K562 treated with DMSO at 1 percent for 12 hours (cell line): ENCODE measurements around the gene ARL5B. TPM values are rescaled to one million over a fixed set of nuclear protein-coding genes. Genes with fewer than 3 reads are reported as not detected.

Experiments used
- total RNA-seq: library from RNA; unstranded; fragments of 300-600 nt; gene quantifications from 2 replicates; pipeline ENCODE4 v1.2.3, GENCODE V29; 2022; ENCODE audit not compliant: insufficient read depth

ARL5B gene
- 3.3 and 15.7 TPM in 2 replicates for total RNA-seq

DNA sequence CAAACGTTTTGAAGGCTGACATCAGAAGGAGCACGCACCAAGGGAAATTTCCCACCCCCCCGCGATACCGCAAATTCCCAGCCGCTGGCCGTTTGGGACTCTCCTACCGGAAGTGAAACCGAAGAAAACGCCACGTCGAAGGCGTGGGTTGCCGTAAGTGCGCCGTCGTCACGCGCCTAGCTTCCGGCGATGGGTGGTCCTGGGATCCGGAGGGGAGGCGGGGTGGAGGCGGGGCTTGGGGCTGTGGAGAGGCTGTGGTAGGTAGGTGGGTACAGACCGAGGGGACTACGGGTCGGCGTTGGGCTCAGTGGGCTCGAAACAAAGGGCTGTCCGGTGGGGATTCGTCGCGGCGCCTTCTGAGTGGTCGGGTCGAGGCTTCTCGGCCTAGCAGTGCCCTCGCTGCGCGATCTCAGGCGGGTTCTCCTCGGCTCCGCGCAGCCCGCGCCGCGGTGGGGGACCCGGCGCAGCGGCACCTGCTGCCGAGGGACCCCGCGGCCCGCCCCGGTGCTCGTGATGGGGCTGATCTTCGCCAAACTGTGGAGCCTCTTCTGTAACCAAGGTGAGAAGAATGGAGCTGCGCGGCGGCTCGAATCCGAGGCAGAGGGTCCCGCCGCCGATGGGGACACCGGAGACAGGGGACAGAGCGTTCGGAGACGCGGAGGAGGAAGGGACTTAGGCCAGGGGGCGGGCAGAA lies at the start of gene ARL5B:
Gene ARL5B (plus strand): TSS at position 307 of the 694 bp plus-strand sequence. CDS start 207 bp downstream, at position 514.

DNA sequence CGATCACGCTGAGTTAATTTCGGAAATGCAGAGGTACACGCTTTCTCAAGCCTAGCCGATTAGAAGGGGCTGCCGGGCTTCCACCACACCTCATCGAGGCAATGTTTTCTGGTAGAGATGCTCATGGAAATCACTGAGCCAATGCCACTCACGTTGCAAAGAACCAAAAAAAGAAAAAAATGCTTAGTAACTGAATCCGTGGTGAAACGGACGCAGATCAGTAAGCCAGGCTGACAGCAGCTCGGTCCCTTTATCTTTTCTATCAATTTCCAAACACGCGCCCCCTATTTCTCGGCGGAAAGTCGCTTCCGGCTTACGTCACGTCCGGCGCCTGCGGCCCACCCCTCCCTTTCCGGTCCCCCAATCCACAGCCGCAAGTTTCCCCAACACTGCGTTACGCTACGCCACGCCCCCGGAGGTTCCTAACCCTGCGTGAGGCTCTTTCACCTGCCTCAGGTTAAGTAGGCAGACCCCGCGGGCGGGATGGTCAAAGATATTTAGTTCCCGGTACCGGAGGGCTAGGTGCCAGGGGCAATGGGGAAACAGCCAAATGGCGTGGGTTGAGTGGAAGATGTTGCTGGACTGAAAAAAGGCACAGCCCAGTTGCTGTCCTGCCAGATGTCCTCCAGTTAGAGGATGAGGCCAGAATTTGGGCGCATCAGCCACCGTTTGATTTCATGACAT lies 7.8 kb upstream of the ARL5B start, which contains the start of gene NSUN6:
Gene NSUN6 (minus strand): TSS at position 264 of the 684 bp plus-strand sequence. CDS start 384 bp downstream, outside the sequence.

Other genes with a start within 250 kb of the ARL5B start
- gene NSUN6, start 7.8 kb upstream of the ARL5B start, total RNA-seq = 3.8 and 7.6 TPM in 2 replicates